A673 (cell line): ENCODE results near the gene ADORA2B. TPM values are rescaled to one million over a fixed set of nuclear protein-coding genes. Genes with fewer than 3 reads are reported as not detected.
A peak's percentile ranks its signal among the peaks of the same experiment; 100 is the strongest.

Experiments used
- BruUV-seq: library from RNA; stranded (reverse); fragments of 400-500 nt; replicated peaks from 2 replicates; lab custom pipeline; 2021; lab: Mats Ljungman, UMichigan
- CTCF ChIA-PET: fragments of 300-600 bp; sonication (Branson Sonifier 250); formaldehyde crosslinking; loops from one replicate; lab custom pipeline; 2022; ENCODE audit warnings: antibody characterized with exemption; lab: Charles Lee
- POLR2A ChIA-PET: fragments of 300-600 bp; sonication (Branson Sonifier 250); formaldehyde crosslinking; loops from one replicate; lab custom pipeline; 2022; ENCODE audit warnings: antibody characterized with exemption; ENCODE audit not compliant: low non-redundant PET; lab: Charles Lee
- DNase-seq: peaks from one replicate; pipeline ENCODE4 v3.0.0-alpha.2; 2015; ENCODE audit warnings: low spot score
- H3K27ac ChIP-seq: fragments of 200-600 bp; sonication (generic); 2 replicates; pipeline ENCODE4 v1.5.1; 2016; ENCODE audit warnings: mixed run types, low read depth, mild to moderate bottlenecking, mixed read lengths, antibody characterized with exemption, low read length; ENCODE audit not compliant: poor library complexity, severe bottlenecking
- H3K27me3 ChIP-seq: fragments of 200-600 bp; sonication (generic); replicated peaks from 2 replicates; pipeline ENCODE4 v1.6.1; 2017; ENCODE audit warnings: mixed run types, low read depth, mild to moderate bottlenecking, mixed read lengths, antibody characterized with exemption, low read length; ENCODE audit not compliant: insufficient read depth, poor library complexity
- H3K36me3 ChIP-seq: fragments of 200-600 bp; sonication (generic); 2 replicates; pipeline ENCODE4 v1.6.1; 2016; ENCODE audit warnings: mixed run types, mild to moderate bottlenecking, mixed read lengths, antibody characterized with exemption, low read length; ENCODE audit not compliant: insufficient read depth, poor library complexity, severe bottlenecking
- H3K4me1 ChIP-seq: fragments of 200-600 bp; sonication (generic); 2 replicates; pipeline ENCODE4 v1.6.1; 2017; ENCODE audit warnings: mixed run types, mild to moderate bottlenecking, mixed read lengths, antibody characterized with exemption, low read length; ENCODE audit not compliant: insufficient read depth, poor library complexity, severe bottlenecking
- H3K4me3 ChIP-seq: fragments of 200-600 bp; sonication (generic); 2 replicates; pipeline ENCODE4 v1.5.1; 2016; ENCODE audit warnings: low read depth, mixed run types, mild to moderate bottlenecking, mixed read lengths, low read length; ENCODE audit not compliant: poor library complexity, severe bottlenecking
- H3K9me3 ChIP-seq: fragments of 200-600 bp; sonication (generic); 2 replicates; pipeline ENCODE4 v1.6.1; 2016; ENCODE audit warnings: mixed run types, low read depth, mild to moderate bottlenecking, mixed read lengths, antibody characterized with exemption, low read length; ENCODE audit not compliant: poor library complexity, severe bottlenecking
- CTCF ChIP-seq: fragments of 300-800, 200-600 bp; sonication (generic); conservative IDR thresholded peaks from 2 replicates; pipeline ENCODE4 v1.5.1; 2017; ENCODE audit warnings: low read depth, mild to moderate bottlenecking, antibody characterized with exemption, low read length, moderate library complexity, mixed read lengths
- EZH2 ChIP-seq: fragments of 200-600 bp; sonication (generic); IDR thresholded peaks from 2 replicates; pipeline ENCODE4 v1.6.1; 2017; ENCODE audit warnings: borderline replicate concordance, low read depth, mild to moderate bottlenecking, mixed read lengths, antibody characterized with exemption, low read length; ENCODE audit not compliant: poor library complexity, severe bottlenecking
- intact Hi-C: fragments of 100-400 bp; cut with micrococcal nuclease; formaldehyde crosslinking; loops from one replicate; pipeline ENCODE4 v1.10.0; 2022; ENCODE audit not compliant: unreplicated experiment
- total RNA-seq: library from RNA; stranded (reverse); gene quantifications from 2 replicates; pipeline ENCODE4 v1.2.3, GENCODE V29; 2021

The ADORA2B gene
- total RNA-seq, 1 experiment from 2014 or later, result 3.9 TPM

- no TSS peak for BruUV-seq
- ChIA-PET POLR2A (no interaction called here), CTCF (no interaction called here)
- Histone ChIP-seq H3K27me3 (no peaks in the 10 kb centered on the region), H3K4me1 (no peaks in the 10 kb centered on the region), H3K9me3 (no peaks in the 10 kb centered on the region), H3K27ac (peak overlapping the region; percentile 2), H3K4me3 (no peak overlapping the region), H3K36me3 (peaks cover 71% of the 10 kb centered on the region)
- no peak for TF ChIP-seq EZH2
- no peak for TF ChIP-seq CTCF
- no peak for DNase-seq
- intact Hi-C loops, result no loop called here
These were observed 62.5 kb downstream of the ADORA2B start for GRCh38 chr17:16007439-16007838.

GRCh38 chr17:16013943-16014407, 69.0 kb downstream of the ADORA2B start:
- POLR2A ChIA-PET, result no interaction called here

GRCh38 chr17:16019347-16019746, 74.4 kb downstream of the ADORA2B start:
- peaks cover 42% of the 10 kb centered on the region for H3K36me3 ChIP-seq
- DNase-seq, result no peak
- CTCF ChIA-PET, result no interaction called here

More at GRCh38 chr17:16013943-16014407, 69.0 kb downstream of the ADORA2B start:
- TF ChIP-seq CTCF, result peak; percentile 58
- TF ChIP-seq EZH2, result no peak
- H3K4me3 ChIP-seq, result no peak overlapping the region
- no peak overlapping the region for H3K27ac ChIP-seq
- H3K36me3 ChIP-seq, result peaks cover 43% of the 10 kb centered on the region
- no peaks in the 10 kb centered on the region for H3K9me3 ChIP-seq
- H3K27me3 ChIP-seq, result no peaks in the 10 kb centered on the region
- CTCF ChIA-PET, result no interaction called here
- DNase-seq, result peak; percentile 57
- BruUV-seq, result no TSS peak
- H3K4me1 ChIP-seq, result no peaks in the 10 kb centered on the region
- intact Hi-C loops, result no loop called here

More at GRCh38 chr17:16019347-16019746, 74.4 kb downstream of the ADORA2B start:
- BruUV-seq, result no TSS peak
- Histone ChIP-seq H3K27ac (no peak overlapping the region), H3K27me3 (no peaks in the 10 kb centered on the region), H3K4me1 (no peaks in the 10 kb centered on the region), H3K4me3 (no peak overlapping the region), H3K9me3 (no peaks in the 10 kb centered on the region)
- TF ChIP-seq EZH2, result no peak
- no peak for TF ChIP-seq CTCF
- intact Hi-C loops, result no loop called here
- POLR2A ChIA-PET, result no interaction called here
